OCI-LY1 (cell line): ENCODE results near the gene CD82.

Experiments used
- H2AFZ ChIP-seq: fragments of 200-600 bp; sonication (generic), shearing (Covaris generic); 2 replicates; pipeline ENCODE4 v1.6.0; 2014; ENCODE audit warnings: antibody characterized with exemption, mild to moderate bottlenecking, low read length
- H3F3A ChIP-seq: fragments of 200-600 bp; sonication (generic), shearing (Covaris generic); 2 replicates; pipeline ENCODE4 v1.6.0; 2014; ENCODE audit warnings: mild to moderate bottlenecking, antibody characterized with exemption, low read length, moderate library complexity; ENCODE audit not compliant: insufficient read depth
- H3K27ac ChIP-seq: fragments of 200-600 bp; sonication (generic); 2 replicates; pipeline ENCODE4 v1.5.1; 2014; ENCODE audit warnings: low read length, mixed run types, mild to moderate bottlenecking, low read depth; ENCODE audit not compliant: poor library complexity, severe bottlenecking
- H3K27me3 ChIP-seq: fragments of 200-600 bp; sonication (generic); 2 replicates; pipeline ENCODE4 v1.6.0; 2014; ENCODE audit warnings: antibody characterized with exemption, mild to moderate bottlenecking, low read length, moderate library complexity; ENCODE audit not compliant: insufficient read depth
- H3K36me3 ChIP-seq: fragments of 200-600 bp; sonication (generic); 2 replicates; pipeline ENCODE4 v1.6.1; 2014; ENCODE audit warnings: mild to moderate bottlenecking, antibody characterized with exemption, low read length, moderate library complexity, mixed read lengths; ENCODE audit not compliant: insufficient read depth
- H3K4me1 ChIP-seq: fragments of 200-600 bp; sonication (generic); 2 replicates; pipeline ENCODE4 v1.5.1; 2014; ENCODE audit warnings: mild to moderate bottlenecking, low read length, moderate library complexity; ENCODE audit not compliant: insufficient read depth, severe bottlenecking
- H3K4me2 ChIP-seq: fragments of 200-600 bp; sonication (generic), shearing (Covaris generic); 2 replicates; pipeline ENCODE4 v1.6.1; 2014; ENCODE audit warnings: low read length
- H3K4me3 ChIP-seq: fragments of 200-600 bp; sonication (generic); 2 replicates; pipeline ENCODE4 v1.5.1; 2014; ENCODE audit warnings: low read length, low read depth, mild to moderate bottlenecking, mixed read lengths; ENCODE audit not compliant: poor library complexity, severe bottlenecking
- H3K79me2 ChIP-seq: fragments of 200-600 bp; shearing (Covaris generic); 2 replicates; pipeline ENCODE4 v1.6.1; 2016; ENCODE audit warnings: mixed run types, low read length, mixed read lengths; ENCODE audit not compliant: insufficient read depth
- H3K9ac ChIP-seq: fragments of 200-600 bp; sonication (generic), shearing (Covaris generic); 2 replicates; pipeline ENCODE4 v1.6.1; 2014; ENCODE audit warnings: mild to moderate bottlenecking, low read length, mixed read lengths
- H3K9me2 ChIP-seq: fragments of 200-600 bp; sonication (generic), shearing (Covaris generic); 2 replicates; pipeline ENCODE4 v1.6.1; 2014; ENCODE audit warnings: low read depth, mild to moderate bottlenecking, low read length, mixed read lengths
- H3K9me3 ChIP-seq: fragments of 200-600 bp; shearing (Covaris generic); 2 replicates; pipeline ENCODE4 v1.6.1; 2014; ENCODE audit warnings: low read length, mixed read lengths
- H4K20me1 ChIP-seq: fragments of 200-600 bp; sonication (generic), shearing (Covaris generic); 2 replicates; pipeline ENCODE4 v1.6.0; 2016; ENCODE audit warnings: mild to moderate bottlenecking, low read length; ENCODE audit not compliant: insufficient read depth
- EZH2 ChIP-seq: fragments of 200-600 bp; sonication (generic), shearing (Covaris generic); IDR thresholded peaks from 2 replicates; pipeline ENCODE4 v1.8.0; 2017; ENCODE audit warnings: borderline replicate concordance, mixed run types, mild to moderate bottlenecking, antibody characterized with exemption, low read length, moderate library complexity, mixed read lengths
- TF ChIP-seq, protein P1 (sequence below): fragments of 200-600 bp; sonication (generic), shearing (Covaris generic); IDR thresholded peaks from 2 replicates; pipeline ENCODE4 v1.5.1; 2017; ENCODE audit warnings: mild to moderate bottlenecking, antibody characterized with exemption, low read length, moderate library complexity, mixed read lengths

CD82 gene

DNA sequence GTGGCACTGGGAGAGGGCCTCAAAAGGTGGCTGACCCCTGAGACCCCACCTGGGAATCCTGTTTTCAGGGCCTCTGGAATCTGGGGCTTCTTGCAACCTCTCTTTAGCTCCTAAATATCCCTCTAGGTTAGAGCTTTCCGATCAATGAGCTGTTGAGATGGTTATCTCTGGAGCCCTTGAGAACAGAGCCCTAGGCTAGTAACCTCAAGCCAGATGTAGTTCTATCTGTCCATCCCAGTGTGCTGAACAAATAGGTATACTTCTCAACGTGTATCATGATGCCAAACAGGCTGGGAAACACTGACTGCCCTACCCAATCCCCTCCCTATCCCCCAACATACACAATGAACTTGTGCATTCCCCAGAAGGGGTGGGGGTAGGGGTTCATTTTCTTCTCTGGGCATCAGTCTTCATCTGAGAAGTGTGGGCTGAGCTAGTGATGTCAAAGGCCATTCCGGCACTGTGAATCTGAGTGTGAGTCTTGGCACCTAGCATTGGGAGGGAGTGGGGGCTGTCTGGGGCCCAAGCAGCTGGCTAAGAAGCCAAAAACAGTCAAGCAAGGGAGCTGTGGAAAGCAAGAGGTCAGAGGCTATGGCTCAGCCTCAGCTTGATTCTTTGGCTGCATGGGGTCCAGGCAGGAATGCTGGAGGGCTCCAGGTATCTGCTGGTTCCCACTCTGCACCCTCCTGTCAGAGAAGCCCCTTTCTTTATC is 17.3 kb downstream of the CD82 start:
- Histone ChIP-seq H3K4me2 (no peak overlapping the region), H2AFZ (no peak overlapping the region), H3K9me2 (no peaks in the 10 kb centered on the region), H4K20me1 (no peaks in the 10 kb centered on the region), H3K4me1 (no peaks in the 10 kb centered on the region), H3K27ac (no peak overlapping the region), H3K4me3 (no peak overlapping the region), H3K36me3 (no peaks in the 10 kb centered on the region; the same call in 1 of the 2 replicates), H3F3A (no peaks in the 10 kb centered on the region), H3K9ac (no peak overlapping the region), H3K79me2 (no peaks in the 10 kb centered on the region), H3K27me3 (no peaks in the 10 kb centered on the region), H3K9me3 (peaks cover 5% of the 10 kb centered on the region)
- no peak for TF ChIP-seq EZH2
- TF ChIP-seq, protein P1, sequence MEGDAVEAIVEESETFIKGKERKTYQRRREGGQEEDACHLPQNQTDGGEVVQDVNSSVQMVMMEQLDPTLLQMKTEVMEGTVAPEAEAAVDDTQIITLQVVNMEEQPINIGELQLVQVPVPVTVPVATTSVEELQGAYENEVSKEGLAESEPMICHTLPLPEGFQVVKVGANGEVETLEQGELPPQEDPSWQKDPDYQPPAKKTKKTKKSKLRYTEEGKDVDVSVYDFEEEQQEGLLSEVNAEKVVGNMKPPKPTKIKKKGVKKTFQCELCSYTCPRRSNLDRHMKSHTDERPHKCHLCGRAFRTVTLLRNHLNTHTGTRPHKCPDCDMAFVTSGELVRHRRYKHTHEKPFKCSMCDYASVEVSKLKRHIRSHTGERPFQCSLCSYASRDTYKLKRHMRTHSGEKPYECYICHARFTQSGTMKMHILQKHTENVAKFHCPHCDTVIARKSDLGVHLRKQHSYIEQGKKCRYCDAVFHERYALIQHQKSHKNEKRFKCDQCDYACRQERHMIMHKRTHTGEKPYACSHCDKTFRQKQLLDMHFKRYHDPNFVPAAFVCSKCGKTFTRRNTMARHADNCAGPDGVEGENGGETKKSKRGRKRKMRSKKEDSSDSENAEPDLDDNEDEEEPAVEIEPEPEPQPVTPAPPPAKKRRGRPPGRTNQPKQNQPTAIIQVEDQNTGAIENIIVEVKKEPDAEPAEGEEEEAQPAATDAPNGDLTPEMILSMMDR = no peak

GRCh38 chr11:44583353-44583669 is 17.8 kb downstream of the CD82 start:
- Histone ChIP-seq H3K27me3 (no peaks in the 10 kb centered on the region), H3K36me3 (no peaks in the 10 kb centered on the region; the same call in 1 of the 2 replicates), H3K4me1 (no peaks in the 10 kb centered on the region), H3F3A (no peaks in the 10 kb centered on the region), H3K4me2 (no peak overlapping the region), H3K79me2 (no peaks in the 10 kb centered on the region), H4K20me1 (no peaks in the 10 kb centered on the region), H3K9ac (no peak overlapping the region), H3K4me3 (no peak overlapping the region), H3K9me2 (no peaks in the 10 kb centered on the region), H3K27ac (no peak overlapping the region), H2AFZ (no peak overlapping the region), H3K9me3 (peaks cover 5% of the 10 kb centered on the region)
- no peak for TF ChIP-seq EZH2
- TF ChIP-seq, protein P1 = no peak

GRCh38 chr11:44585421-44585820 is 20.0 kb downstream of the CD82 start:
- no peak overlapping the region for H3K27ac ChIP-seq
- no peak overlapping the region for H3K4me2 ChIP-seq
- no peaks in the 10 kb centered on the region for H3F3A ChIP-seq
- no peaks in the 10 kb centered on the region for H3K9me2 ChIP-seq
- H3K4me1 ChIP-seq = no peaks in the 10 kb centered on the region
- H3K9ac ChIP-seq = no peak overlapping the region
- H3K9me3 ChIP-seq = peaks cover 5% of the 10 kb centered on the region
- no peaks in the 10 kb centered on the region for H3K79me2 ChIP-seq
- H3K4me3 ChIP-seq = no peak overlapping the region
- no peak overlapping the region for H2AFZ ChIP-seq
- TF ChIP-seq, protein P1 = no peak
- no peaks in the 10 kb centered on the region; the same call in 1 of the 2 replicates for H3K36me3 ChIP-seq
- no peaks in the 10 kb centered on the region for H4K20me1 ChIP-seq
- no peaks in the 10 kb centered on the region for H3K27me3 ChIP-seq
